Sigmoid colon (tissue), 4 donors: ENCODE results near the gene XDH.

Experiments
- EP300 ChIP-seq, 4 donors: sonication (generic); formaldehyde crosslinking; IDR thresholded peaks; one replicate each; pipeline ENCODE4 v1.6.1; 2017; ENCODE audit warnings: antibody characterized with exemption in 4 of 4
- POLR2A ChIP-seq, 2 donors: fragments of 450-650 bp; IDR thresholded peaks; one replicate each; pipeline ENCODE4 v1.6.1; 2016; ENCODE audit warnings: antibody characterized with exemption in 2 of 2, mild to moderate bottlenecking in 2 of 2, moderate library complexity in 2 of 2
- TF ChIP-seq, protein P1 (sequence below), 4 experiments: fragments of 450-650 bp in 3 of 4; fragments of 200-600 bp in 1 of 4; IDR thresholded peaks; one replicate each; pipeline ENCODE4 v1.5.1; 2016 to 2019; ENCODE audit warnings: antibody characterized with exemption in 4 of 4, mild to moderate bottlenecking in 3 of 4, moderate library complexity in 2 of 4

DNA sequence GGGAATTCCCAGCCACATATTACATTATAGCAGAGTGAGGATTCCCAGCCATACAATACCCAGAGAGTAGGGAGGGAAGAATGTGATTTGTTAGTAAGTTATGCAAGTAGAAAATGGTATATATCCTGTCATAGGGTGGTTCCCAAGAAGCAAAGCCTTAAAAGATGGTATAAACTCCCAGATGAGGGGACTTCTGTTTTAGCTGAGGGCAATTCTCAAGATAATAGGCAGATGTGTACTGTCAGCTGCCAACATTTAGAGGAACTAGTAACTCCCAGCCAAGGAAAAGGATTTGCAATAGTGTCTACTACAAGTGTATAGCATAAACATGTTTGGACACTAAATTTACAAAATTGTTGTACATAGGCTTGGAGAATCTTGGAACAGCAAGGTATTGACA, 86.5 kb downstream of the XDH start:
- TF ChIP-seq, protein P1, sequence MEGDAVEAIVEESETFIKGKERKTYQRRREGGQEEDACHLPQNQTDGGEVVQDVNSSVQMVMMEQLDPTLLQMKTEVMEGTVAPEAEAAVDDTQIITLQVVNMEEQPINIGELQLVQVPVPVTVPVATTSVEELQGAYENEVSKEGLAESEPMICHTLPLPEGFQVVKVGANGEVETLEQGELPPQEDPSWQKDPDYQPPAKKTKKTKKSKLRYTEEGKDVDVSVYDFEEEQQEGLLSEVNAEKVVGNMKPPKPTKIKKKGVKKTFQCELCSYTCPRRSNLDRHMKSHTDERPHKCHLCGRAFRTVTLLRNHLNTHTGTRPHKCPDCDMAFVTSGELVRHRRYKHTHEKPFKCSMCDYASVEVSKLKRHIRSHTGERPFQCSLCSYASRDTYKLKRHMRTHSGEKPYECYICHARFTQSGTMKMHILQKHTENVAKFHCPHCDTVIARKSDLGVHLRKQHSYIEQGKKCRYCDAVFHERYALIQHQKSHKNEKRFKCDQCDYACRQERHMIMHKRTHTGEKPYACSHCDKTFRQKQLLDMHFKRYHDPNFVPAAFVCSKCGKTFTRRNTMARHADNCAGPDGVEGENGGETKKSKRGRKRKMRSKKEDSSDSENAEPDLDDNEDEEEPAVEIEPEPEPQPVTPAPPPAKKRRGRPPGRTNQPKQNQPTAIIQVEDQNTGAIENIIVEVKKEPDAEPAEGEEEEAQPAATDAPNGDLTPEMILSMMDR (IDR thresholded peaks at IDR 0.05): no peak
- TF ChIP-seq POLR2A (IDR thresholded peaks at IDR 0.05): no peak
- no peak for TF ChIP-seq EP300 (IDR thresholded peaks at IDR 0.05)
